Pancreas (tissue), 10 donors: ENCODE data around the gene CCL1. TPM values are rescaled to one million over a fixed set of nuclear protein-coding genes. Genes with fewer than 3 reads are reported as not detected.

Experiments used
- ATAC-seq, 4 donors: fragments of 200-7000 bp; cut with Tn5 transposase; one replicate each; pipeline versions ENCODE4 v1.8.0 to v1.9.1; 2020; ENCODE audit warnings: mild to moderate bottlenecking in 4 of 4, moderate library complexity in 4 of 4
- DNase-seq, 6 donors: peaks; one replicate each; pipeline ENCODE4 v3.0.0-alpha.2; 2020
- FAIRE-seq: peaks from 2 replicates; lab custom pipeline; 2012; peaks lifted over from hg19 to GRCh38; lab: Jason Lieb, UNC
- H3K27ac ChIP-seq, 4 donors: fragments of 200-600 bp; sonication (generic); 1 replicate in 3 of 4; 2 replicates in 1 of 4; pipeline versions ENCODE4 v1.5.0 to v1.8.0; 2020
- H3K27me3 ChIP-seq, 4 donors: fragments of 200-600 bp; one replicate each; pipeline ENCODE4 v1.8.0; 2021
- H3K36me3 ChIP-seq, 3 donors: fragments of 200-600 bp; sonication (generic) in 1 of 3; one replicate each; pipeline versions ENCODE4 v1.5.0 to v1.8.0; 2020 to 2021
- H3K4me1 ChIP-seq, 3 donors: fragments of 200-600 bp; one replicate each; pipeline ENCODE4 v1.8.0; 2021
- H3K4me3 ChIP-seq, 4 donors: fragments of 200-600 bp; sonication (generic) in 2 of 4; one replicate each; pipeline versions ENCODE4 v1.5.0 to v1.8.0; 2020 to 2021
- H3K9me3 ChIP-seq, 4 donors: fragments of 200-600 bp; one replicate each; pipeline ENCODE4 v1.8.0; 2021
- CTCF ChIP-seq, 4 donors: fragments of 200-600 bp; sonication (generic) in 3 of 4; IDR thresholded peaks; one replicate each; pipeline versions ENCODE4 v1.5.0 to v1.8.0; 2021; ENCODE audit warnings: antibody characterized with exemption in 4 of 4
- WGBS, 2 donors: extraction: QIAGEN DNeasy Blood & Tissue Kit; methylation state at CpG; one replicate each; pipeline ENCODE4 v1.1.7; 2013; 5-methylcytosine and 5-hydroxymethylcytosine counted together
- intact Hi-C, 3 donors: fragments of 100-400 bp; cut with DNase I; formaldehyde crosslinking; loops; one replicate each; pipeline versions ENCODE4 v1.11.1 to v1.14.2; 2022
- polyA plus RNA-seq, 2 donors: library from polyadenylated mRNA; stranded (reverse); fragments of 200-250 nt; gene quantifications; one replicate each; pipeline ENCODE4 v1.2.3, GENCODE V29; 2013
- total RNA-seq, 6 donors: library from RNA; stranded (reverse); fragmentation: NEBNext Ultra II Directional in 4 of 6; extraction: Animal tissue kit (Norgen Biotek cat#: 25700) in 4 of 6; gene quantifications; one replicate each; pipeline versions ENCODE4 v1.2.1 to v1.2.4, GENCODE V29; 2021 to 2023
- donor health status: healthy with polysubstance abuse.
- donor health status: DM: no; HTN: no; CAD: no; lungs with moderate emphysema.
- donor health status: DM: no; HTN: no; CAD: no.
- donor health status: control.
- donor health status: control.
- donor health status: Bipolar disorder and iron deficiency.
- donor health status: DM: yes; HTN: yes; CAD: no.
- donor health status: DM: no; HTN: no; CAD: no.
- donor health status: DM: no; HTN: no; CAD: no.
- donor health status: DM: yes; HTN: yes; CAD: no.

CCL1 gene
- total and polyA plus RNA-seq, 8 donors: not detected

- 39 to 42% methylated on average over 4 of the region's 4 CpGs for WGBS, 2 donors
- H3K36me3 ChIP-seq: no peaks in the 10 kb centered on the region
- ATAC-seq (peak in 2 of 4 donors; percentile 25 to 56), FAIRE-seq (no peak), DNase-seq (peak in 1 of 6 donors; percentile 9)
- TF ChIP-seq CTCF (IDR thresholded peaks at IDR 0.05): no peak
- H3K27ac ChIP-seq: no peak overlapping the region
- H3K27me3 ChIP-seq: no peaks in the 10 kb centered on the region
- intact Hi-C loops: loop anchor here in 1 of 3 donors (10.0 kb wide), 1 partner anchor 164 kb away; no protein-coding TSS in a partner anchor
- H3K4me3 ChIP-seq: no peak overlapping the region
- H3K9me3 ChIP-seq: no peaks in the 10 kb centered on the region
- no peaks in the 10 kb centered on the region for H3K4me1 ChIP-seq
Measured at GRCh38 chr17:34368946-34369500, 6.0 kb upstream of the CCL1 start.

GRCh38 chr17:34368196-34368945 is 5.3 kb upstream of the CCL1 start:
- H3K4me3 ChIP-seq: no peak overlapping the region
- no peaks in the 10 kb centered on the region for H3K4me1 ChIP-seq
- ATAC-seq: peak in 2 of 4 donors; percentile 41 to 43
- H3K36me3 ChIP-seq: no peaks in the 10 kb centered on the region
- 49 to 55% methylated on average over 9 of the region's 9 CpGs for WGBS, 2 donors
- no peak overlapping the region for H3K27ac ChIP-seq
- FAIRE-seq: no peak
- H3K27me3 ChIP-seq: no peaks in the 10 kb centered on the region
- H3K9me3 ChIP-seq: no peaks in the 10 kb centered on the region
- TF ChIP-seq CTCF (IDR thresholded peaks at IDR 0.05): no peak
- intact Hi-C loops: loop anchor here in 1 of 3 donors (10.0 kb wide), 1 partner anchor 164 kb away; no protein-coding TSS in a partner anchor
- DNase-seq: peak in 1 of 6 donors; percentile 8

GRCh38 chr17:34367486-34368195 is 4.6 kb upstream of the CCL1 start:
- DNase-seq: peak in 1 of 6 donors; percentile 3
- no peak for ATAC-seq
- H3K27ac ChIP-seq: no peak overlapping the region
- H3K4me1 ChIP-seq: no peaks in the 10 kb centered on the region
- WGBS, 2 donors: 43 to 57% methylated on average over 9 of the region's 9 CpGs
- H3K27me3 ChIP-seq: no peaks in the 10 kb centered on the region
- H3K9me3 ChIP-seq: no peaks in the 10 kb centered on the region
- intact Hi-C loops: loop anchor here in 1 of 3 donors (10.0 kb wide), 1 partner anchor 163 kb away; no protein-coding TSS in a partner anchor
- no peak for FAIRE-seq
- no peaks in the 10 kb centered on the region for H3K36me3 ChIP-seq
- H3K4me3 ChIP-seq: no peak overlapping the region
- TF ChIP-seq CTCF (IDR thresholded peaks at IDR 0.05): no peak

- Histone ChIP-seq H3K27me3 (no peaks in the 10 kb centered on the region), H3K36me3 (no peaks in the 10 kb centered on the region), H3K9me3 (no peaks in the 10 kb centered on the region), H3K4me3 (no peak overlapping the region), H3K4me1 (no peaks in the 10 kb centered on the region), H3K27ac (no peak overlapping the region)
- intact Hi-C loops: loop anchor here in 1 of 3 donors (10.0 kb wide), 1 partner anchor 162 kb away; no protein-coding TSS in a partner anchor
- WGBS, 2 donors: 42 to 46% methylated on average over 4 of the region's 4 CpGs
- DNase-seq (peak in 1 of 6 donors; percentile 12), FAIRE-seq (no peak), ATAC-seq (peak in 1 of 4 donors; percentile 66)
- TF ChIP-seq CTCF (IDR thresholded peaks at IDR 0.05): no peak
Measured at GRCh38 chr17:34366529-34367107, 3.6 kb upstream of the CCL1 start.
